ENCODE measurements around the gene KCNAB1.

Gene KCNAB1

GRCh38 chr3:156358232-156358631 is 237.9 kb downstream of the KCNAB1 start:
- no peak overlapping the region for H3K4me3 ChIP-seq (ENCODE audit: low read depth, low read length)

GRCh38 chr3:156359368-156359767 is 239.0 kb downstream of the KCNAB1 start:
- no peak overlapping the region for H3K4me3 ChIP-seq (ENCODE audit: low read depth, low read length)

GRCh38 chr3:156360083-156360482 is 239.7 kb downstream of the KCNAB1 start:
- no peak overlapping the region for H3K4me3 ChIP-seq (ENCODE audit: low read depth, low read length)

- no peak overlapping the region for H3K4me3 ChIP-seq (ENCODE audit: low read depth, low read length)
Measured at GRCh38 chr3:156360963-156361362, 240.6 kb downstream of the KCNAB1 start.

- H3K4me3 ChIP-seq (ENCODE audit: low read depth, low read length) = no peak overlapping the region
Measured at GRCh38 chr3:156366559-156366958, 246.2 kb downstream of the KCNAB1 start.

GRCh38 chr3:156368189-156368588 is 247.8 kb downstream of the KCNAB1 start:
- no peak overlapping the region for H3K4me3 ChIP-seq (ENCODE audit: low read depth, low read length)

GRCh38 chr3:156371701-156372100 is 251.3 kb downstream of the KCNAB1 start:
- no peak overlapping the region for H3K4me3 ChIP-seq (ENCODE audit: low read depth, low read length)

- H3K4me3 ChIP-seq (ENCODE audit: low read depth, low read length) = no peak overlapping the region
Measured at GRCh38 chr3:156373095-156373494, 252.7 kb downstream of the KCNAB1 start.

- no peak overlapping the region for H3K4me3 ChIP-seq (ENCODE audit: low read depth, low read length)
Measured at GRCh38 chr3:156373654-156374053, 253.3 kb downstream of the KCNAB1 start.

- H3K4me3 ChIP-seq (ENCODE audit: low read depth, low read length) = no peak overlapping the region
Measured at GRCh38 chr3:156376199-156376598, 255.8 kb downstream of the KCNAB1 start.

GRCh38 chr3:156377266-156377665 is 256.9 kb downstream of the KCNAB1 start:
- H3K4me3 ChIP-seq (ENCODE audit: low read depth, low read length) = no peak overlapping the region

- no peak overlapping the region for H3K4me3 ChIP-seq (ENCODE audit: low read depth, low read length)
Measured at GRCh38 chr3:156377718-156378117, 257.3 kb downstream of the KCNAB1 start.

GRCh38 chr3:156378871-156379270 is 258.5 kb downstream of the KCNAB1 start:
- no peak overlapping the region for H3K4me3 ChIP-seq (ENCODE audit: low read depth, low read length)

- no peak overlapping the region for H3K4me3 ChIP-seq (ENCODE audit: low read depth, low read length)
Measured at GRCh38 chr3:156379327-156379726, 258.9 kb downstream of the KCNAB1 start.

- H3K4me3 ChIP-seq (ENCODE audit: low read depth, low read length) = no peak overlapping the region
Measured at GRCh38 chr3:156381253-156381652, 260.9 kb downstream of the KCNAB1 start.

GRCh38 chr3:156382458-156383346 is 262.3 kb downstream of the KCNAB1 start:
- H3K4me3 ChIP-seq (ENCODE audit: low read depth, low read length) = no peak overlapping the region

- no peak overlapping the region for H3K4me3 ChIP-seq (ENCODE audit: low read depth, low read length)
Measured at GRCh38 chr3:156383441-156384025, 263.2 kb downstream of the KCNAB1 start.

- no peak overlapping the region for H3K4me3 ChIP-seq (ENCODE audit: low read depth, low read length)
Measured at GRCh38 chr3:156388497-156389448, 268.4 kb downstream of the KCNAB1 start.

GRCh38 chr3:156389449-156389950 is 269.1 kb downstream of the KCNAB1 start:
- no peak overlapping the region for H3K4me3 ChIP-seq (ENCODE audit: low read depth, low read length)

GRCh38 chr3:156390846-156391245 is 270.5 kb downstream of the KCNAB1 start:
- H3K4me3 ChIP-seq (ENCODE audit: low read depth, low read length) = no peak overlapping the region

Measured in iPS-11a (cell line).